Activated CD8-positive, alpha-beta memory T cell treated with anti-CD3 and anti-CD28 coated beads, Interleukin-2, amount 10 ng/mL, durations not matched to agents 7 days and 5 days (primary cell): ENCODE measurements around the gene SORCS1. TPM values are rescaled to one million over a fixed set of nuclear protein-coding genes. Genes with fewer than 3 reads are reported as not detected.

ENCODE experiments used
- ATAC-seq: fragments of 150-1000 bp; cut with Tn5 transposase; one replicate; pipeline ENCODE4 v1.10.0; 2021; ENCODE audit warnings: moderate library complexity
- CTCF ChIA-PET: fragments of 350-600 bp; sonication (Branson Sonifier 250); formaldehyde crosslinking; loops from one replicate; lab custom pipeline; 2021; ENCODE audit warnings: antibody characterized with exemption; lab: Charles Lee
- DNase-seq: peaks from one replicate; pipeline ENCODE4 v3.0.0-alpha.2; 2020
- H3K27ac Mint-ChIP-seq: one replicate; pipeline ENCODE4 v1.8.0; 2021; ENCODE audit warnings: mild to moderate bottlenecking, mixed read lengths
- H3K27me3 Mint-ChIP-seq: one replicate; pipeline ENCODE4 v1.8.0; 2021; ENCODE audit warnings: mixed read lengths
- H3K36me3 Mint-ChIP-seq: one replicate; pipeline ENCODE4 v1.8.0; 2021; ENCODE audit warnings: mild to moderate bottlenecking, mixed read lengths
- H3K4me1 Mint-ChIP-seq: one replicate; pipeline ENCODE4 v1.8.0; 2021; ENCODE audit warnings: mixed read lengths
- H3K4me3 Mint-ChIP-seq: one replicate; pipeline ENCODE4 v1.8.0; 2021; ENCODE audit warnings: mild to moderate bottlenecking, moderate library complexity, mixed read lengths
- H3K9me3 Mint-ChIP-seq: one replicate; pipeline ENCODE4 v1.8.0; 2022; ENCODE audit warnings: low read depth, mixed read lengths
- total RNA-seq, 2 experiments: library from RNA; stranded (reverse); gene quantifications; one replicate each; pipeline ENCODE4 v1.2.3, GENCODE V29; 2021

The SORCS1 gene
- total RNA-seq, 2 experiments from 2014 or later = not detected

DNA sequence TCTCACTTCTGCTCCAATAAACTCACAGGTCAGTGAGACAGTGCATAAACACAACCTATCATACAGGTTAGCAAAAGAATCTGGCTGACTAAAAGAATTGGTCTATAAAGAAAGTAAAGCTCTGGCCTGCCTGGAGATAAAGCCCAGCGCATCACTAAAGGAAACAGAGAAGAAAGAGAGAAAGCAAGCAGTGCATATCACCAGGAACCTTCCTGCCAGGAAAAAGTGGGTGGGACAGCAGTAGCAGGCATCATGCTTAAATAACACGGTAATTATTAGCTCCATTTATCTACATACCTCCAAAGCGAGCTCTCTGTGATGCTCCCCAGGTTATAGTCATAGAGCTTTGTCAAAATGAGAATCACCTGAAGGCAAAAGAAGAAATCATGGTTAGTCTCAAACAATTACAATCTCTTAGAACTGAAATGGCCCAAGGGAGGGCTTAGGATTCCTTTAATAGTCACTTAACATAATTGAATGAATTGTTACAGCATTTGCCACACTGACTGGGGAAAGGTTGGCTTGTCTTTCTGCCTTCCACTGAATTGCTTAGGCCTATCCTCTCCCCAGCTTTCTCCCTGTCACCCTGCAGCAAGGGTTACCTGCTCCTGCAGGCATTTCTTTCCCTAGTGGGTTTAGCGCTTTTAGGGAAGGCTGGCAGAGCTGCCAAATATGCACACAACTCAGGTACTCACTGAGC lies 208.1 kb downstream of the SORCS1 start:
- no peak overlapping the region for H3K27ac Mint-ChIP-seq
- no peaks in the 10 kb centered on the region for H3K36me3 Mint-ChIP-seq
- CTCF ChIA-PET = no interaction called here
- H3K4me1 Mint-ChIP-seq = no peaks in the 10 kb centered on the region
- ATAC-seq (no peak), DNase-seq (no peak)
- no peaks in the 10 kb centered on the region for H3K27me3 Mint-ChIP-seq
- no peak overlapping the region for H3K4me3 Mint-ChIP-seq
- peaks cover 3% of the 10 kb centered on the region for H3K9me3 Mint-ChIP-seq

DNA sequence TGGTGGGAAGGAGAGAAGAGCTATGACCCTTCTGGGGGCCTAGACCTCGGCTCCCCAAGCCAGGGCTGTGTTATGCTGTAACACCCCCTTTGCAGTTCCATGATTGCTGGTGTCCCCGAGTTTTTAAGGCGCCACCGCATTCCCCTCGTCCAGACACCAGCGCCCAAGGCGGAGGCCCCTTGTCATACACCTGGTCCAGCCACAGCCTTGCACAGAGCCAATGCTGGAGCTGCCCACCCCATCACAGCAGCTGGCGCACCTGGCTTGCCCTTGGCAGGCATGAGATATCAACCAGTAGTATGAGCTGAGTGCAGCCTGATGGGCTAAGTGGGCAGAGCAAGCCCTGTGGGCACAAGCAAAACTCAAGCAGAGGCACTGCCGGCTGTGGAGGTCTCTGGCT lies 209.4 kb downstream of the SORCS1 start:
- Mint-ChIP-seq H3K4me1 (no peaks in the 10 kb centered on the region), H3K36me3 (no peaks in the 10 kb centered on the region), H3K27ac (no peak overlapping the region), H3K27me3 (no peaks in the 10 kb centered on the region), H3K9me3 (peaks cover 3% of the 10 kb centered on the region), H3K4me3 (no peak overlapping the region)
- CTCF ChIA-PET = no interaction called here
- ATAC-seq (no peak), DNase-seq (no peak)

DNA sequence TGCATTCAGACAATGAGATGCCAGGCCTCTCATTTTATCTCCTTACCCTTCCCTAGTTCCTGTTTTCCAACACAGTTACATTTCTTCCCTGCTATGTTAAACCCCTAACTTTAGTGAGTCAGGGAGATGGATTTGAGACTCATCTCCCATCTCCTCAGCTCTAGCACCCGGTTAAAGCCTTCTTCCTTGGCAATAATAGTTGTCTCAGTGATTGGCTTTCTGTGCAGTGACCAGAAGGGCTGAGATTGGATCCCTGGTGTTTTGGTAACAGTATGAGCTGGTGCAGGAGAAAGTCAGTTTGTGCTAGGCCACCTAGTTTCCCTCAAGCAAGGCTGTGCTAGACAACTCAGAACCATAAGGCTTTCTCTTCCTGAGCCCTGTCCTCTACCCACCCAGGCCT lies 212.5 kb downstream of the SORCS1 start:
- H3K4me3 Mint-ChIP-seq = no peak overlapping the region
- CTCF ChIA-PET = no interaction called here
- no peaks in the 10 kb centered on the region for H3K27me3 Mint-ChIP-seq
- ATAC-seq = no peak
- no peak overlapping the region for H3K27ac Mint-ChIP-seq
- H3K9me3 Mint-ChIP-seq = peaks cover 2% of the 10 kb centered on the region
- no peaks in the 10 kb centered on the region for H3K4me1 Mint-ChIP-seq
- no peak for DNase-seq
- H3K36me3 Mint-ChIP-seq = no peaks in the 10 kb centered on the region

DNA sequence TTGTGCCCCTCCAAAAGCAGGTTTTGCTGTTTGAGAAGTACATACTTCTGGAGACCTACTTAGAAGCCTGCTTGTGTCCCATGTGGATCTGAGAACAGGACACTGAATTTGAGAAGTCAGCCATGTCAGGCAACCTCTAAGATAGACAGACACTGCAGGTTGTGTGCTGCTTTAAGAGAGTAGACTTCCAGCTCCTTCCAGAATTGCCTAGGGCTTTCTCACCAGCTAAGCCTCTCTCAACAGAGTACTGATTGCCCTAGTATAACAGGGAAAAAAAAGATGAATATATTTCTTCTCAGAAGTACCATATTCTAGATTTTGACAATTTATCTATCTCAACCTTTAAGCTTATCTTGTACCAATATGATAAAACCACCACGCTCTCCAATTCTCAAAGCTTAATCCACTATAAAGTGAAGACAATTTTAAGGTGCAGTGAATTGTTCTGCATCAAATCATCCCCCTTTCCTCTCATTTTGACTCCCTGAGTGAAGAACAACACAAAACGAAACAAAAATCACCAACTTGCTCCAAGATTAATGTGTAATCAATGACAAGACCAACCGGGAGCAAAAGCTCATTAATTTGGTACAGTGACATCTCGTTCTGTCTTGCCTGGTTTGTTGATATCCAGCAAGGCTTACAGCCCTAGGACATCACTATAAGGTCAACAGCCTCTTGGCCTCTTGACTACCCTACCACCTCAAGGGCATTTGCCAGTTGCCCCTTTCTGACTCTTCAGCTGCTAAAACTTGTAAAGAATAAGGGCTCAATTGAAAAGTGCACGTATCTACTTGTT lies 214.6 kb downstream of the SORCS1 start:
- Mint-ChIP-seq H3K27ac (no peak overlapping the region), H3K9me3 (peaks cover 5% of the 10 kb centered on the region), H3K4me3 (no peak overlapping the region), H3K27me3 (no peaks in the 10 kb centered on the region), H3K36me3 (no peaks in the 10 kb centered on the region), H3K4me1 (no peaks in the 10 kb centered on the region)
- no peak for ATAC-seq
- DNase-seq = no peak
- CTCF ChIA-PET = no interaction called here

DNA sequence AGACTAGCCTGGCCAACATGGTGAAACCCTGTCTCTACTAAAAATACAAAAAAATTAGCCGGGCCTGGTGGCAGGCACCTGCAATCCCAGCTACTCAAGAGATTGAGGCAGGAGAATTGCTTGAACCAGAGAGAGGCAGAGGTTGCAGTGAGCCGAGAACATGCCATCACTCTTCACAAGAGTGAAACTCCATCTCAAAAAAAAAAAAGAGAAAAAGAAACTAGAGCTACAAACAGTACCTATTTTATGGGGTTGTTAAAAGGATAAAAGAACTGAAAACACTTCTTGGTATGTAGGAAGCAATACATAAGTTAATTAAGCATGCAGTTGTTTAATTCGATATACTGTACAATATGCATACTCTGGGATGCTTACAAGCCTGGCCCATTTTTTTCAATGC lies 216.9 kb downstream of the SORCS1 start:
- ATAC-seq (no peak), DNase-seq (no peak)
- CTCF ChIA-PET = no interaction called here
- no peak overlapping the region for H3K27ac Mint-ChIP-seq
- H3K4me1 Mint-ChIP-seq = no peaks in the 10 kb centered on the region
- no peaks in the 10 kb centered on the region for H3K27me3 Mint-ChIP-seq
- no peaks in the 10 kb centered on the region for H3K36me3 Mint-ChIP-seq
- H3K4me3 Mint-ChIP-seq = no peak overlapping the region
- H3K9me3 Mint-ChIP-seq = peaks cover 5% of the 10 kb centered on the region

DNA sequence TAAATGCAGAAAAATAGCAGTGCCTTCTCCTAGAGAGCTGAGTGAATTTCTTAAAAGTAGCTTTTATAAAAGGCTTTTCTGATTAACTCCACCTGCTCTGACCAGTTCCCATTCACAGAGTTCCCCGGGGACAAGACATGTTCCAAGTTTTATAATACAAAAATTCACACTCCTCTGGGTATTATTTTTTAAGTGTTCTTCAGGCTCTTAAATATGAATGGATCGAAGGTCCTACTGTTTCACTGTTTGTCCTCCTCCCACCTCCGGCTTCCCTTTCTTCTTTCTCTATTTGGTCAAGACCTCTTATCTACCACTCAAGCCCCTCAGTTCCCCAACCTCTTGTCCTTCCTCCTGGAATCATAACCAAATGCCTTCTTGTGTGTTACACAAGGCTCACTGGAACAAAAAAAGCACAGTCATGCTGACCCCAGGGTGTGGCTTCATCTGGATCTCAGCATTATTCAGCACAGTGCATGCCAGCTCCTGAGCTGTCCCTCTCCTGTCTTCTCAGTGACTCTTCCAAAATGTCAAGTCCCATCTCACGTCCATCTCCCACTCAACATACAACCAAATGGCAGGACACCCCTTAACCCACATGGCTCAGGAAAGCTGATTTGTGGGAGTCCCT lies 222.4 kb downstream of the SORCS1 start:
- Mint-ChIP-seq H3K27me3 (no peaks in the 10 kb centered on the region), H3K36me3 (no peaks in the 10 kb centered on the region), H3K4me3 (no peak overlapping the region), H3K9me3 (peaks cover 10% of the 10 kb centered on the region), H3K27ac (no peak overlapping the region), H3K4me1 (no peaks in the 10 kb centered on the region)
- ATAC-seq = no peak
- DNase-seq = no peak
- CTCF ChIA-PET = no interaction called here

DNA sequence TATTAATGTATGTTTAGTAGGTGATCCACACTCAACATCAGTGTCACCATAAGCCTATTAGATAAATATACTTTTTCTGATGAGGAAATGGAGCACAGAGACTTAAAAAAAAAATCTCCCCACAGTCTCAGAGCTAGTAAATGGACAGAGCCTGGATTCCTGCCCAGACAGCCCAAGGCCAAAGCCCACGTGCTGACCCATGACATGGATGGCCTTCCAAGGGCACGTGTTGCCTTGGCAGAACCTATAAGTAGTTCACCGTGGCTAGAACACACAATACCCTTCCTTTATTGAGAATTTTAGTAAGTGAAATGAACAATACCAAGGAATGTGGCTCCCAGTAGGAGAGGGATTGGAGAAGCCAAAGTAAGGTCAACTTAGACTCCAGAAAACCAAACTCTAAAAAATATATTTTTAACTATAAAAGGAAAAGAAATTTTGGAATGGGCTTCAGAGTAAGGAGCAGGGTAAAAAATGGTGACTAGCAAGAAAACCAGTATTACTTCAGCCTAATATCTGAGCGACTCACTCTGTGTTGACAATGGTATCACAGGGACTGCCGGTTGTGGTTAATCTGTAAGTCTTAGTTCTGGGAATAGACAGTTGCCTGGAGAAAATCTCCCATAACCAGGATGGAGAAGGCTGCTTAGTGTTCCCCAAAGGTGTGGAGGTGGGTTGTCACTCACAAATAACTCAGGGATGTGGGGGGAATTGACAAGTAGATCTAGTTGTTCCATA lies 223.0 kb downstream of the SORCS1 start:
- ATAC-seq (no peak), DNase-seq (no peak)
- Mint-ChIP-seq H3K4me3 (no peak overlapping the region), H3K9me3 (peaks cover 11% of the 10 kb centered on the region), H3K27ac (no peak overlapping the region), H3K27me3 (no peaks in the 10 kb centered on the region), H3K36me3 (no peaks in the 10 kb centered on the region), H3K4me1 (no peaks in the 10 kb centered on the region)
- CTCF ChIA-PET = no interaction called here

DNA sequence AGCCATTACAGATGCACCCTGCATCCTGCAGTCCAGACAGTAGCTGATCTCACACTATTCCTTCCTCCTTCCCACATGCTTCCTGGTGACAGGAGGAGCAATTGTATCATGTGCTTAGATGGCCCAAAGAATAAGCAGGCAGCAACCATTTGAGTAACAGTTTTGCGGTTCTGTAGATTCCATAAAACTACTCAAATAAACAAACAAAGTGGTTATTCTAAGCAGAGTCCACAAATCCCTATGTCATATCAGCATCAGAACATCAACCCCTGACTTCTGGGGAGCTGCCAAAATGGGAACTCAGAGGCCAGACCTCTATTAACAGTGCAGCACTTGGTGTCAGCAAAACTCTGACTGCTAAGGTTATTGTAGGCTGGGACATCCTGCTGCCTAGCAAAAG lies 226.0 kb downstream of the SORCS1 start:
- no peak overlapping the region for H3K27ac Mint-ChIP-seq
- ATAC-seq = no peak
- CTCF ChIA-PET = no interaction called here
- H3K4me3 Mint-ChIP-seq = no peak overlapping the region
- H3K27me3 Mint-ChIP-seq = no peaks in the 10 kb centered on the region
- H3K9me3 Mint-ChIP-seq = peaks cover 12% of the 10 kb centered on the region
- H3K4me1 Mint-ChIP-seq = no peaks in the 10 kb centered on the region
- DNase-seq = no peak
- H3K36me3 Mint-ChIP-seq = no peaks in the 10 kb centered on the region

DNA sequence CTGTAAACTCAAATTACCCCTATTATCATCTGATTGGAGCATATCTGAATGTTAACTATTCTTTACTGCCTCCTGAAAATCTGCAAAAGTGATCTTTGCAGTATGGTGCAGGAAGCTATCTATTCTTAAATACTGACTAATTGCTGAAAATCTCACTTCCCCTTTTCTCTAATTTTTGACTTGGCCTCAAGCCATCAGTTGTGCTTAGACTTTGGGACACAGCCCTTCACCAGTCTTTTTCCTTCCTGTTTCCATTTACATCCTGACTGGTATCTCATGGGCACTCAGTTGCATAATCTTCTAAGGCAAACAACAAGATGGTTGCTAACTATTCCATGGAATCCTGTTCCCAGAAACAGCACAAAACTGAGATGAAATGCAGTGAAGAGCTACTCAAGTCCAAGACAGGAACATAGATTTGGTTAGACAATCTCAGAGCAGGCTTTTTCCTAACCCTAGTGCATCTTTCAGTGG lies 228.5 kb downstream of the SORCS1 start:
- Mint-ChIP-seq H3K27me3 (no peaks in the 10 kb centered on the region), H3K4me3 (no peak overlapping the region), H3K36me3 (no peaks in the 10 kb centered on the region), H3K9me3 (peaks cover 13% of the 10 kb centered on the region), H3K4me1 (no peaks in the 10 kb centered on the region), H3K27ac (no peak overlapping the region)
- CTCF ChIA-PET = no interaction called here
- ATAC-seq = no peak
- no peak for DNase-seq

DNA sequence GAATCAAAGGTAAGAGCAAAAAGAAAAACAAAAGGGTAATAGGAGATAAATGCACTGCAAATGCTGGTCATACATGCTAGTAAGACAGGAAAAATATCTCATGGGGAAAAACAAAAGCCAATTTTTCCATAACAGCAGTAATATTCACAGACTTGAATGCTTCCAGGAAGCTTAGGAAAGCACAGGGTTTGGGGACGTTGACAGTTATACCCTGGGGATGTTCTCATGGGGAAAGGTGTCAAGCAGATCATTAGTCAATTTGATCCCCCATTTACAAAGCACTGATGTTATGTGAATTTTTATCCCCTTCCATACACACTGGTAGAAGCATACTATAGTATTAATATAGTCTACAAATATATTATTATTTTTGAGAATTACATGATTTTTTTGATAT lies 232.7 kb downstream of the SORCS1 start:
- Mint-ChIP-seq H3K4me1 (no peaks in the 10 kb centered on the region), H3K36me3 (no peaks in the 10 kb centered on the region), H3K27ac (no peak overlapping the region), H3K9me3 (peaks cover 8% of the 10 kb centered on the region), H3K4me3 (no peak overlapping the region), H3K27me3 (no peaks in the 10 kb centered on the region)
- ATAC-seq (no peak), DNase-seq (no peak)
- CTCF ChIA-PET = no interaction called here

DNA sequence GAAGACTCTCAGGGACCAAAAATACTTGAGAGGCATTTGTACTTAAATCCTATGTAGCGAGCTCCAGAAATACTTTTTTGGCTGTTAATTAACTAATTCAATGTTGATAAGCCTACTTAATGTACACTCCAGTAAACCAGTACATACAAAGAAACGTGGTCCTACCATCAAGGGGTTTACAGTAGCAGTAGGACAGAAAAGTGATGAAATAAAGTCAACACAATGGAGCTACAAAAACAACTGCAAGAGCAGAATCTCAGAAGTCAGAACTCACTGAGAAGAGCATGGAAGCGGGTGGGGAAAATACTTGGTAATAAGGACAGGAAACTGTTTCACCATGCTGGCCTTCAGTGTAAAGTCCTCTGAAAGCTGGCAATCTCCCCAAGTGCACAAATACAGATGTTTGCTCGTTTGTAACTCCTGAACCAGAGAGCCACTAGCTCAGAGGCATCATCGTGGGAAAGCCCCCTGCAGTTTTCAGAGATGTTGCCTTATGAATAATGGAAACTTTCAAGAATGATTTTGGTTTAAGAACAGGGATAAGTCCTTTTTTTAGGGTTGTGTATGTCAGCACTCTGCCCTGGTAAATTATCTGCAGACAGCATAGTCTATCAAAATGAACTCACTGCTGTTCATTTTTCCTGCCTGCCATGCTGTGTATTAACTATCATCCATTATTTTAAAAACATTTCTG lies 233.2 kb downstream of the SORCS1 start:
- no peaks in the 10 kb centered on the region for H3K4me1 Mint-ChIP-seq
- ATAC-seq (no peak), DNase-seq (no peak)
- H3K27ac Mint-ChIP-seq = no peak overlapping the region
- CTCF ChIA-PET = no interaction called here
- H3K9me3 Mint-ChIP-seq = peaks cover 8% of the 10 kb centered on the region
- H3K4me3 Mint-ChIP-seq = no peak overlapping the region
- H3K27me3 Mint-ChIP-seq = no peaks in the 10 kb centered on the region
- H3K36me3 Mint-ChIP-seq = no peaks in the 10 kb centered on the region

DNA sequence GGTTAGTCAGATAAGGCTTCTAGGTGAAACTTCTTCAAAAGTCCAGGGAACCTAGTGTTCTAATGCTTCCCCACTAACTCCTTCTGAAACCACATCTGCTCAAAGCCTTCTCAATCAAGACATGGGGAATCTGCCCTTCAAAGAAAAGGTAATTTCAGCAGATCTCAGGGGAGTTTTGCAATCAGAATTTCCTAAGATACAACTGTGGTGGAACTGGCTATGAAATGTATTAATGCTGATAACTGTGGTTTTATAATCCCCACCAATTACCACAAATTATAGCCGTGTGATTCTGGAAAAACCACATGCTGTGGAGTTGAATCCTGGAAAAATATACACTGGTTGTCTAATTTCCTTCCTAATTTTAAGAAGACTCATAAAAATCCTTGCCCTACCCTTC lies 233.8 kb downstream of the SORCS1 start:
- no peak overlapping the region for H3K27ac Mint-ChIP-seq
- no peaks in the 10 kb centered on the region for H3K27me3 Mint-ChIP-seq
- no peaks in the 10 kb centered on the region for H3K36me3 Mint-ChIP-seq
- H3K4me1 Mint-ChIP-seq = no peaks in the 10 kb centered on the region
- H3K4me3 Mint-ChIP-seq = no peak overlapping the region
- no peak for ATAC-seq
- CTCF ChIA-PET = no interaction called here
- peaks cover 5% of the 10 kb centered on the region for H3K9me3 Mint-ChIP-seq
- DNase-seq = no peak

DNA sequence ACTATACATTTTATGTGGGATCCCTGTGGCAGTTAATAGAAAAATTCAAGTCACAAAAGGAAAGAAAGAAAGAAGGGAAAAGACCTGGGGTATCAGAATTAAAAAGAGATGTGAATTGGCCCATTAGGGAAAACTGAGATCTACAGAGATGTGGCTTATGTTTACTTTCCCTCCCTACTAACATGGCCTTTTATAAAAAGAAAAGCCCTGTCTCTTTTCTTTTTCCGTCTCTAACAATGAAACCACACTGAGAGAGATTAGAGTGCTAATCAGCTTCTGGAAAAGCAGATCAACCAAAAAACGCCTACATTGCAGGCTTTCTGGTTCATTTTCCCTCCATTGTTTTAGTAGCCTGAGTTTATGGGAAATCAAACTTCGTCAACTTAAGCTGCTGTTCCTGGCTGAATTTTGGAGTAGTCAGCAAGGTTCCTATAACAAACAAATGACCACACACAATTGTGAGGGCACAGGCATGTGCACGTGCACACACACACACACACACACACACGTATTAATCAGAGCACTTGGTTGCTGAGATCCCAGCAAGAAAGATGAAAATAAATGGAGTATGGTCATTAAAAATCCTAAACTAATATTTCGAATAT lies 235.1 kb downstream of the SORCS1 start:
- CTCF ChIA-PET = no interaction called here
- Mint-ChIP-seq H3K27me3 (no peaks in the 10 kb centered on the region), H3K9me3 (peaks cover 5% of the 10 kb centered on the region), H3K4me3 (no peak overlapping the region), H3K27ac (no peak overlapping the region), H3K4me1 (no peaks in the 10 kb centered on the region), H3K36me3 (no peaks in the 10 kb centered on the region)
- DNase-seq = no peak
- no peak for ATAC-seq
